Liver (tissue), 9 donors: ENCODE measurements around the gene PAIP2B. TPM values are rescaled to one million over a fixed set of nuclear protein-coding genes. Genes with fewer than 3 reads are reported as not detected.
A peak's percentile ranks its signal among the peaks of the same experiment; 100 is the strongest.

Experiments used
- DNase-seq: peaks from one replicate; pipeline ENCODE4 v3.0.0-alpha.2; 2017; ENCODE audit warnings: low spot score
- H3K27ac ChIP-seq, 2 donors: one replicate each; pipeline ENCODE4 v1.7.0; 2013; ENCODE audit warnings: inconsistent platforms in 2 of 2, low read length in 2 of 2, control low read depth in 1 of 2, low read depth in 1 of 2, mild to moderate bottlenecking in 1 of 2
- H3K27me3 ChIP-seq, 4 donors: one replicate each; pipeline versions ENCODE4 v1.6.1 to v1.7.0; 2013; ENCODE audit warnings: low read length in 3 of 4, inconsistent platforms in 1 of 4, mild to moderate bottlenecking in 1 of 4, moderate library complexity in 1 of 4; ENCODE audit not compliant: control insufficient read depth in 4 of 4, insufficient read depth in 4 of 4
- H3K36me3 ChIP-seq, 4 donors: one replicate each; pipeline versions ENCODE4 v1.6.1 to v1.7.0; 2013; ENCODE audit warnings: low read length in 3 of 4, mild to moderate bottlenecking in 3 of 4, low read depth in 1 of 4, moderate library complexity in 1 of 4; ENCODE audit not compliant: control insufficient read depth in 4 of 4, insufficient read depth in 3 of 4
- H3K4me1 ChIP-seq, 4 donors: one replicate each; pipeline versions ENCODE4 v1.6.1 to v1.7.0; 2013; ENCODE audit warnings: low read length in 3 of 4, mild to moderate bottlenecking in 3 of 4, moderate library complexity in 1 of 4; ENCODE audit not compliant: control insufficient read depth in 4 of 4, insufficient read depth in 4 of 4
- H3K4me3 ChIP-seq, 3 donors: one replicate each; pipeline versions ENCODE4 v1.6.1 to v1.7.0; 2013; ENCODE audit warnings: low read length in 3 of 3, control low read depth in 1 of 3, low read depth in 1 of 3, mild to moderate bottlenecking in 1 of 3
- H3K9ac ChIP-seq, 2 donors: one replicate each; pipeline ENCODE4 v1.7.0; 2013; ENCODE audit warnings: low read length in 2 of 2, mild to moderate bottlenecking in 2 of 2, moderate library complexity in 2 of 2, control low read depth in 1 of 2, low read depth in 1 of 2
- H3K9me3 ChIP-seq, 4 donors: one replicate each; pipeline versions ENCODE4 v1.6.1 to v1.7.0; 2013; ENCODE audit warnings: low read length in 3 of 4; ENCODE audit not compliant: control insufficient read depth in 4 of 4
- EGR1 ChIP-seq, 2 donors: IDR thresholded peaks; 2 replicates each; pipeline ENCODE4 v1.6.1; 2016 to 2018; ENCODE audit warnings: antibody characterized with exemption in 2 of 2, low read depth in 2 of 2
- FOXA1 ChIP-seq: IDR thresholded peaks from 2 replicates; pipeline ENCODE4 v1.6.1; 2016; ENCODE audit warnings: antibody characterized with exemption
- FOXA2 ChIP-seq: IDR thresholded peaks from 2 replicates; pipeline ENCODE4 v1.6.1; 2016; ENCODE audit warnings: antibody characterized with exemption
- GABPA ChIP-seq, 2 donors: IDR thresholded peaks in 1 of 2; conservative IDR thresholded peaks in 1 of 2; 2 replicates each; pipeline ENCODE4 v1.6.1; 2016; ENCODE audit warnings: antibody characterized with exemption in 2 of 2, mild to moderate bottlenecking in 1 of 2, moderate library complexity in 1 of 2
- HNF4A ChIP-seq, 2 donors: conservative IDR thresholded peaks; 2 replicates each; pipeline ENCODE4 v1.6.1; 2016; ENCODE audit warnings: antibody characterized with exemption in 2 of 2, mild to moderate bottlenecking in 2 of 2
- HNF4G ChIP-seq: IDR thresholded peaks from 2 replicates; pipeline ENCODE4 v1.6.1; 2016; ENCODE audit warnings: antibody characterized with exemption
- JUND ChIP-seq, 2 donors: IDR thresholded peaks; 2 replicates each; pipeline ENCODE4 v1.6.1; 2016; ENCODE audit warnings: antibody characterized with exemption in 2 of 2
- NR2F2 ChIP-seq: IDR thresholded peaks from 2 replicates; pipeline ENCODE4 v1.6.1; 2016; ENCODE audit warnings: antibody characterized with exemption
- RAD21 ChIP-seq, 2 donors: IDR thresholded peaks; 2 replicates each; pipeline ENCODE4 v1.6.1; 2016; ENCODE audit warnings: antibody characterized with exemption in 2 of 2, mild to moderate bottlenecking in 2 of 2
- RXRA ChIP-seq, 2 donors: IDR thresholded peaks; 2 replicates each; pipeline ENCODE4 v1.6.1; 2017 to 2018; ENCODE audit warnings: antibody characterized with exemption in 2 of 2, mild to moderate bottlenecking in 1 of 2
- SP1 ChIP-seq: IDR thresholded peaks from 2 replicates; pipeline ENCODE4 v1.6.1; 2018; ENCODE audit warnings: antibody characterized with exemption, mild to moderate bottlenecking
- TAF1 ChIP-seq: conservative IDR thresholded peaks from 2 replicates; pipeline ENCODE4 v1.6.1; 2016; ENCODE audit warnings: antibody characterized with exemption, mild to moderate bottlenecking
- YY1 ChIP-seq: IDR thresholded peaks from 2 replicates; pipeline ENCODE4 v1.6.1; 2016; ENCODE audit warnings: antibody characterized with exemption, mild to moderate bottlenecking
- WGBS: extraction: QIAGEN DNeasy Blood & Tissue Kit; methylation state at CpG from one replicate; pipeline ENCODE4 v1.1.7; 2013; 5-methylcytosine and 5-hydroxymethylcytosine counted together
- polyA plus RNA-seq, 2 donors: library from polyadenylated mRNA; stranded (reverse) in 1 of 2; unstranded in 1 of 2; fragments of 200-250 nt in 1 of 2; fragments of >200 nt in 1 of 2; fragmentation: Nextera tagmentation in 1 of 2; extraction: Ambion mirVana in 1 of 2; gene quantifications; one replicate each; pipeline versions ENCODE4 v1.2.1 to v1.2.3, GENCODE V29; 2013 to 2015
- total RNA-seq, 2 donors: library from RNA; depleted of rRNA; stranded (reverse); fragments of >200 nt; gene quantifications; one replicate each; pipeline ENCODE4 v1.2.3, GENCODE V29; 2014
- TF ChIP-seq, protein P1 (sequence below): IDR thresholded peaks from 2 replicates; pipeline ENCODE4 v1.6.1; 2016; ENCODE audit warnings: antibody characterized with exemption, mild to moderate bottlenecking
- TF ChIP-seq, protein P2 (sequence below): fragments of 150-350 bp; IDR thresholded peaks from 2 replicates; pipeline ENCODE4 v1.5.1; 2017; ENCODE audit warnings: improper control_type of control experiment, low read depth, low read length; ENCODE audit not compliant: missing input control
- TF ChIP-seq, protein P3 (sequence below): IDR thresholded peaks from 2 replicates; pipeline ENCODE4 v1.6.1; 2016; ENCODE audit warnings: antibody characterized with exemption
- TF ChIP-seq, protein P4 (sequence below): IDR thresholded peaks from 2 replicates; pipeline ENCODE4 v1.6.1; 2016; ENCODE audit warnings: antibody characterized with exemption
- TF ChIP-seq, protein P5 (sequence below): IDR thresholded peaks from 2 replicates; pipeline ENCODE4 v1.6.1; 2016; ENCODE audit warnings: antibody characterized with exemption
- donor health status: healthy.
- donor health status: healthy.
- donor health status: healthy.
- donor health status: healthy.
- donor health status: healthy.

Gene PAIP2B
- total and polyA plus RNA-seq, 4 donors: 4.8 to 28.6 (median 10.6) TPM

DNA sequence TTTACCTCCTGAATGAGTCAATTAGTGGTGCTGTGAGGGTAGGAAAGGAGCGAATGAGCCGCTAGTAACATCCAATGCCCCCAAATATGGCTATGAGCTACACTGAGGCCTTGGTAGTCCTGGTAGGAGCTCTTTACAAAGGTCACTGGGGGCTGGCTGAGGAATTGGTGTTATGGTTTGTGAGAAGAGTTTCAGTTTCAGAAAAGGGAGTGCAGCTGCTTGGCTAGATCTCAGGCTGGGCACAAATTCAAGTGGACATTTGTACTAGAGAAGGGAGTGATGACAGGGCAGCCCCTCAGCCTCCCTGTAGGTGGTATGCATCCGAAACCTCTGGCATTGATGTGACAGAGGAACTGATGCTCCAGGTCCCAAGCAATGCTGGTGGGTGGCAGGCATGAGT, 13.9 kb upstream of the PAIP2B start:
- H3K27ac ChIP-seq: no peak overlapping the region
- no peaks in the 10 kb centered on the region for H3K4me1 ChIP-seq
- no peaks in the 10 kb centered on the region for H3K27me3 ChIP-seq
- no peaks in the 10 kb centered on the region for H3K9me3 ChIP-seq
- no peak for TF ChIP-seq SP1
- TF ChIP-seq, protein P1, sequence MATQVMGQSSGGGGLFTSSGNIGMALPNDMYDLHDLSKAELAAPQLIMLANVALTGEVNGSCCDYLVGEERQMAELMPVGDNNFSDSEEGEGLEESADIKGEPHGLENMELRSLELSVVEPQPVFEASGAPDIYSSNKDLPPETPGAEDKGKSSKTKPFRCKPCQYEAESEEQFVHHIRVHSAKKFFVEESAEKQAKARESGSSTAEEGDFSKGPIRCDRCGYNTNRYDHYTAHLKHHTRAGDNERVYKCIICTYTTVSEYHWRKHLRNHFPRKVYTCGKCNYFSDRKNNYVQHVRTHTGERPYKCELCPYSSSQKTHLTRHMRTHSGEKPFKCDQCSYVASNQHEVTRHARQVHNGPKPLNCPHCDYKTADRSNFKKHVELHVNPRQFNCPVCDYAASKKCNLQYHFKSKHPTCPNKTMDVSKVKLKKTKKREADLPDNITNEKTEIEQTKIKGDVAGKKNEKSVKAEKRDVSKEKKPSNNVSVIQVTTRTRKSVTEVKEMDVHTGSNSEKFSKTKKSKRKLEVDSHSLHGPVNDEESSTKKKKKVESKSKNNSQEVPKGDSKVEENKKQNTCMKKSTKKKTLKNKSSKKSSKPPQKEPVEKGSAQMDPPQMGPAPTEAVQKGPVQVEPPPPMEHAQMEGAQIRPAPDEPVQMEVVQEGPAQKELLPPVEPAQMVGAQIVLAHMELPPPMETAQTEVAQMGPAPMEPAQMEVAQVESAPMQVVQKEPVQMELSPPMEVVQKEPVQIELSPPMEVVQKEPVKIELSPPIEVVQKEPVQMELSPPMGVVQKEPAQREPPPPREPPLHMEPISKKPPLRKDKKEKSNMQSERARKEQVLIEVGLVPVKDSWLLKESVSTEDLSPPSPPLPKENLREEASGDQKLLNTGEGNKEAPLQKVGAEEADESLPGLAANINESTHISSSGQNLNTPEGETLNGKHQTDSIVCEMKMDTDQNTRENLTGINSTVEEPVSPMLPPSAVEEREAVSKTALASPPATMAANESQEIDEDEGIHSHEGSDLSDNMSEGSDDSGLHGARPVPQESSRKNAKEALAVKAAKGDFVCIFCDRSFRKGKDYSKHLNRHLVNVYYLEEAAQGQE: no peak
- TF ChIP-seq HNF4A (conservative IDR thresholded peaks at IDR 0.05): no peak
- no peak for TF ChIP-seq JUND (IDR thresholded peaks at IDR 0.05)
- TF ChIP-seq, protein P2, sequence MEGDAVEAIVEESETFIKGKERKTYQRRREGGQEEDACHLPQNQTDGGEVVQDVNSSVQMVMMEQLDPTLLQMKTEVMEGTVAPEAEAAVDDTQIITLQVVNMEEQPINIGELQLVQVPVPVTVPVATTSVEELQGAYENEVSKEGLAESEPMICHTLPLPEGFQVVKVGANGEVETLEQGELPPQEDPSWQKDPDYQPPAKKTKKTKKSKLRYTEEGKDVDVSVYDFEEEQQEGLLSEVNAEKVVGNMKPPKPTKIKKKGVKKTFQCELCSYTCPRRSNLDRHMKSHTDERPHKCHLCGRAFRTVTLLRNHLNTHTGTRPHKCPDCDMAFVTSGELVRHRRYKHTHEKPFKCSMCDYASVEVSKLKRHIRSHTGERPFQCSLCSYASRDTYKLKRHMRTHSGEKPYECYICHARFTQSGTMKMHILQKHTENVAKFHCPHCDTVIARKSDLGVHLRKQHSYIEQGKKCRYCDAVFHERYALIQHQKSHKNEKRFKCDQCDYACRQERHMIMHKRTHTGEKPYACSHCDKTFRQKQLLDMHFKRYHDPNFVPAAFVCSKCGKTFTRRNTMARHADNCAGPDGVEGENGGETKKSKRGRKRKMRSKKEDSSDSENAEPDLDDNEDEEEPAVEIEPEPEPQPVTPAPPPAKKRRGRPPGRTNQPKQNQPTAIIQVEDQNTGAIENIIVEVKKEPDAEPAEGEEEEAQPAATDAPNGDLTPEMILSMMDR: no peak
- no peak for TF ChIP-seq GABPA (IDR thresholded peaks at IDR 0.05 in 1 of 2, conservative IDR thresholded peaks at IDR 0.05 in 1 of 2)
- TF ChIP-seq NR2F2: peak; percentile 31
- no peak for TF ChIP-seq RAD21 (IDR thresholded peaks at IDR 0.05)
- no peak for TF ChIP-seq TAF1
- H3K4me3 ChIP-seq: no peak overlapping the region
- WGBS: 81% methylated on average over 3 of the region's 3 CpGs
- no peak overlapping the region for H3K9ac ChIP-seq
- H3K36me3 ChIP-seq: no peaks in the 10 kb centered on the region
- no peak for DNase-seq

DNA sequence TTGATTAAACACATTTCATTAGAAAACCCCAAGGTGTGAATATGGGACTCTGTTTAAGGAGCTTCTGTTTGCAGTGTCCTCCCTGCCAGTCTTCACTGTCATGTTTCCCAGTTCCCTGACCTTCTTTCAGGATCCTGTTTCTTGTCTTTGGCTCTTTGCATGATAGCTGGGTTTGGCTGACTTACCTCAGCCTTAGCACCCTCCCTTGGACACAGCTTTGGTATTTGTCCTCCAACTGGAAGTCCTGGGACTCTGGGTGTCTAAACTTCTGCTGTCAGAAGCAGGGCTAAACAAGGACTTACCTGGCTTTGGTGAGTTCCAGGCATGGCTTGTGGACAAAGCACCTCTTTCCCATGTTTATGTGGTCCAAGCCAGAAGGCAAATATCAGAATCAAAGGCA, 11.2 kb upstream of the PAIP2B start:
- H3K4me3 ChIP-seq: no peak overlapping the region
- no peak for DNase-seq
- TF ChIP-seq JUND (IDR thresholded peaks at IDR 0.05) (no peak), SP1 (no peak), GABPA (IDR thresholded peaks at IDR 0.05 in 1 of 2, conservative IDR thresholded peaks at IDR 0.05 in 1 of 2) (no peak), HNF4A (conservative IDR thresholded peaks at IDR 0.05) (no peak), RAD21 (IDR thresholded peaks at IDR 0.05) (no peak), HNF4G (no peak), FOXA2 (no peak), TAF1 (no peak), NR2F2 (no peak), EGR1 (IDR thresholded peaks at IDR 0.05; ENCODE audit: low read depth in 2 of 2) (no peak), RXRA (IDR thresholded peaks at IDR 0.05) (no peak), YY1 (no peak), FOXA1 (no peak)
- TF ChIP-seq, protein P2: no peak
- TF ChIP-seq, protein P1: no peak
- TF ChIP-seq, protein P3, sequence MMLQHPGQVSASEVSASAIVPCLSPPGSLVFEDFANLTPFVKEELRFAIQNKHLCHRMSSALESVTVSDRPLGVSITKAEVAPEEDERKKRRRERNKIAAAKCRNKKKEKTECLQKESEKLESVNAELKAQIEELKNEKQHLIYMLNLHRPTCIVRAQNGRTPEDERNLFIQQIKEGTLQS: no peak
- TF ChIP-seq, protein P4, sequence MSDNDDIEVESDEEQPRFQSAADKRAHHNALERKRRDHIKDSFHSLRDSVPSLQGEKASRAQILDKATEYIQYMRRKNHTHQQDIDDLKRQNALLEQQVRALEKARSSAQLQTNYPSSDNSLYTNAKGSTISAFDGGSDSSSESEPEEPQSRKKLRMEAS: no peak
- TF ChIP-seq, protein P5, sequence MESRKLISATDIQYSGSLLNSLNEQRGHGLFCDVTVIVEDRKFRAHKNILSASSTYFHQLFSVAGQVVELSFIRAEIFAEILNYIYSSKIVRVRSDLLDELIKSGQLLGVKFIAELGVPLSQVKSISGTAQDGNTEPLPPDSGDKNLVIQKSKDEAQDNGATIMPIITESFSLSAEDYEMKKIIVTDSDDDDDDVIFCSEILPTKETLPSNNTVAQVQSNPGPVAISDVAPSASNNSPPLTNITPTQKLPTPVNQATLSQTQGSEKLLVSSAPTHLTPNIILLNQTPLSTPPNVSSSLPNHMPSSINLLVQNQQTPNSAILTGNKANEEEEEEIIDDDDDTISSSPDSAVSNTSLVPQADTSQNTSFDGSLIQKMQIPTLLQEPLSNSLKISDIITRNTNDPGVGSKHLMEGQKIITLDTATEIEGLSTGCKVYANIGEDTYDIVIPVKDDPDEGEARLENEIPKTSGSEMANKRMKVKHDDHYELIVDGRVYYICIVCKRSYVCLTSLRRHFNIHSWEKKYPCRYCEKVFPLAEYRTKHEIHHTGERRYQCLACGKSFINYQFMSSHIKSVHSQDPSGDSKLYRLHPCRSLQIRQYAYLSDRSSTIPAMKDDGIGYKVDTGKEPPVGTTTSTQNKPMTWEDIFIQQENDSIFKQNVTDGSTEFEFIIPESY: no peak
- H3K4me1 ChIP-seq: no peaks in the 10 kb centered on the region
- H3K9me3 ChIP-seq: no peaks in the 10 kb centered on the region
- H3K27ac ChIP-seq: no peak overlapping the region
- no peaks in the 10 kb centered on the region for H3K36me3 ChIP-seq
- H3K27me3 ChIP-seq: no peaks in the 10 kb centered on the region
- no peak overlapping the region for H3K9ac ChIP-seq
